ENCODE results near the gene SAMM50. TPM values are rescaled to one million over a fixed set of nuclear protein-coding genes. Genes with fewer than 3 reads are reported as not detected.
A peak's percentile ranks its signal among the peaks of the same experiment; 100 is the strongest.

Gene SAMM50
- total RNA-seq, 1 donor from 2014 or later = 54.0 TPM

GRCh38 chr22:43946384-43946667, 8.9 kb upstream of the SAMM50 start:
- H3K4me1 Mint-ChIP-seq = peaks cover 11% of the 10 kb centered on the region
- peaks cover 23% of the 10 kb centered on the region for H3K36me3 Mint-ChIP-seq (ENCODE audit: low read depth)
- H3K27me3 Mint-ChIP-seq (ENCODE audit: low read depth) = no peaks in the 10 kb centered on the region
- DNase-seq (ENCODE audit: low read depth, low spot score) = no peak
- no peaks in the 10 kb centered on the region for H3K9me3 Mint-ChIP-seq
- no peak overlapping the region for H3K4me3 Mint-ChIP-seq
- H3K27ac Mint-ChIP-seq (ENCODE audit: unreplicated experiment) = no peak overlapping the region
- TF ChIP-seq CTCF (conservative IDR thresholded peaks at IDR 0.05) = no peak

- H3K27me3 Mint-ChIP-seq (ENCODE audit: low read depth) = no peaks in the 10 kb centered on the region
- H3K4me3 Mint-ChIP-seq = no peak overlapping the region
- DNase-seq (ENCODE audit: low read depth, low spot score) = no peak
- peaks cover 5% of the 10 kb centered on the region for H3K36me3 Mint-ChIP-seq (ENCODE audit: low read depth)
- H3K9me3 Mint-ChIP-seq = no peaks in the 10 kb centered on the region
- no peak overlapping the region for H3K27ac Mint-ChIP-seq (ENCODE audit: unreplicated experiment)
- H3K4me1 Mint-ChIP-seq = peaks cover 13% of the 10 kb centered on the region
- no peak for TF ChIP-seq CTCF (conservative IDR thresholded peaks at IDR 0.05)
Measured at GRCh38 chr22:43948836-43949406, 6.3 kb upstream of the SAMM50 start.

- H3K36me3 Mint-ChIP-seq (ENCODE audit: low read depth) = peaks cover 2% of the 10 kb centered on the region
- DNase-seq (ENCODE audit: low read depth, low spot score) = no peak
- peaks cover 29% of the 10 kb centered on the region for H3K4me1 Mint-ChIP-seq
- H3K27me3 Mint-ChIP-seq (ENCODE audit: low read depth) = no peaks in the 10 kb centered on the region
- no peak for TF ChIP-seq CTCF (conservative IDR thresholded peaks at IDR 0.05)
- no peaks in the 10 kb centered on the region for H3K9me3 Mint-ChIP-seq
- no peak overlapping the region for H3K27ac Mint-ChIP-seq (ENCODE audit: unreplicated experiment)
- peak overlapping the region; percentile 23 for H3K4me3 Mint-ChIP-seq
Measured at GRCh38 chr22:43951391-43951790, 3.9 kb upstream of the SAMM50 start.

GRCh38 chr22:43951966-43952365, 3.3 kb upstream of the SAMM50 start:
- Mint-ChIP-seq H3K27ac (ENCODE audit: unreplicated experiment) (no peak overlapping the region), H3K4me1 (peaks cover 31% of the 10 kb centered on the region), H3K4me3 (peak overlapping the region; percentile 47), H3K27me3 (ENCODE audit: low read depth) (no peaks in the 10 kb centered on the region), H3K36me3 (ENCODE audit: low read depth) (no peaks in the 10 kb centered on the region), H3K9me3 (no peaks in the 10 kb centered on the region)
- TF ChIP-seq CTCF (conservative IDR thresholded peaks at IDR 0.05) = no peak
- DNase-seq (ENCODE audit: low read depth, low spot score) = no peak

- Mint-ChIP-seq H3K36me3 (ENCODE audit: low read depth) (no peaks in the 10 kb centered on the region), H3K9me3 (no peaks in the 10 kb centered on the region), H3K4me3 (peak overlapping the region; percentile 98)
Measured at GRCh38 chr22:43953988-43954785, 1.1 kb upstream of the SAMM50 start.

More at GRCh38 chr22:43953988-43954785, 1.1 kb upstream of the SAMM50 start:
- TF ChIP-seq CTCF (conservative IDR thresholded peaks at IDR 0.05) = no peak
- H3K27ac Mint-ChIP-seq (ENCODE audit: unreplicated experiment) = peak overlapping the region; percentile 43
- DNase-seq (ENCODE audit: low read depth, low spot score) = no peak
- peaks cover 31% of the 10 kb centered on the region for H3K4me1 Mint-ChIP-seq
- H3K27me3 Mint-ChIP-seq (ENCODE audit: low read depth) = no peaks in the 10 kb centered on the region

Measured in neural crest cell (in vitro differentiated cells).